ENCODE data around the gene CNTNAP2. TPM values are rescaled to one million over a fixed set of nuclear protein-coding genes. Genes with fewer than 3 reads are reported as not detected.
A peak's percentile ranks its signal among the peaks of the same experiment; 100 is the strongest.

The CNTNAP2 gene
- total RNA-seq, 2 experiments from 2014 or later = not detected

GRCh38 chr7:148084138-148084537 is 1967.5 kb downstream of the CNTNAP2 start:
- CTCF ChIA-PET = no interaction called here
- intact Hi-C loops (cut with micrococcal nuclease) = no loop called here
- Mint-ChIP-seq H3K27ac (no peak overlapping the region), H3K4me3 (no peak overlapping the region), H3K4me1 (ENCODE audit: low read depth) (no peaks in the 10 kb centered on the region), H3K27me3 (peaks cover 3% of the 10 kb centered on the region), H3K9me3 (no peaks in the 10 kb centered on the region), H3K36me3 (no peaks in the 10 kb centered on the region)
- DNase-seq = peak; percentile 24
- POLR2A ChIA-PET = no interaction called here

- Mint-ChIP-seq H3K27me3 (peaks cover 3% of the 10 kb centered on the region), H3K4me1 (ENCODE audit: low read depth) (no peaks in the 10 kb centered on the region), H3K9me3 (no peaks in the 10 kb centered on the region), H3K27ac (no peak overlapping the region), H3K36me3 (no peaks in the 10 kb centered on the region), H3K4me3 (no peak overlapping the region)
- no peak for DNase-seq
- ChIA-PET POLR2A (no interaction called here), CTCF (no interaction called here)
- intact Hi-C loops (cut with micrococcal nuclease) = no loop called here
These were observed 1975.3 kb downstream of the CNTNAP2 start for GRCh38 chr7:148091882-148092281.

GRCh38 chr7:148093375-148094166 is 1977.0 kb downstream of the CNTNAP2 start:
- no peak for DNase-seq
- Mint-ChIP-seq H3K9me3 (no peaks in the 10 kb centered on the region), H3K27me3 (no peaks in the 10 kb centered on the region), H3K36me3 (no peaks in the 10 kb centered on the region), H3K27ac (no peak overlapping the region), H3K4me1 (ENCODE audit: low read depth) (no peaks in the 10 kb centered on the region), H3K4me3 (no peak overlapping the region)
- ChIA-PET CTCF (interaction anchor here (0.6 kb wide), 1 partner anchor 147 kb away, joined by 3 read pairs; no protein-coding TSS in a partner anchor), POLR2A (no interaction called here)
- intact Hi-C loops (cut with micrococcal nuclease) = no loop called here

GRCh38 chr7:148095066-148095465 is 1978.5 kb downstream of the CNTNAP2 start:
- intact Hi-C loops (cut with micrococcal nuclease) = no loop called here
- Mint-ChIP-seq H3K4me3 (no peak overlapping the region), H3K27ac (no peak overlapping the region), H3K4me1 (ENCODE audit: low read depth) (no peaks in the 10 kb centered on the region), H3K27me3 (no peaks in the 10 kb centered on the region), H3K9me3 (no peaks in the 10 kb centered on the region), H3K36me3 (no peaks in the 10 kb centered on the region)
- DNase-seq = no peak
- ChIA-PET POLR2A (no interaction called here), CTCF (interaction anchor here (0.6 kb wide), 1 partner anchor 289 kb away, joined by 3 read pairs; no protein-coding TSS in a partner anchor)

DNA sequence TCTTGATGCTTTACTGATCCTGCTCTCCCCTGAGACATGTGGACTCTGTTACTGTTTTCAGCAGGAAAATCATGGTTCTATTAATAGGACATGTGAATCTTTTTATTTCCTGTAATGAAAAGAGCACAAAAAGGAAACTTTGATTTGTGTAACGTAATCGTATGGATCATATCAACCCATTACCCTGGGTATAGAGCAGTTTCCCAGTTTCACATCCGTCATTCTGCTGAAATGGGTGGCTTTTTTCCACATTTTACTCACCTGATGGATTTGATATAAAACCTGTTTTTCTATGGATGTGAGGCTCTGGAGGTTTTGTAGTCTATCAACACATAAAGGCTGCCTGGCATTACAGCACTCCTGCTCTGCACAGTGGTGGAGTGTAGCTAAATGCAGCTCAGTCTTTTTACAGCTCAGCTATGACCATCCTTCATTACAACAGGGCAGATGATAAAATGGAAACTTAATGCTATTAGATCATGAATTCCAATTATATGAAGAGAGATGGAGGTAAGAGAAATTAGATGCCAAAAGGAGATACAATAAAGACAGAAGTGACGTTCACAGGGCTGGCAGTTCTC is 1987.6 kb downstream of the CNTNAP2 start:
- CTCF ChIA-PET = no interaction called here
- DNase-seq = no peak

GRCh38 chr7:148104924-148105323 is 1988.3 kb downstream of the CNTNAP2 start:
- no peak overlapping the region for H3K4me3 Mint-ChIP-seq
- intact Hi-C loops (cut with micrococcal nuclease) = no loop called here
- ChIA-PET CTCF (no interaction called here), POLR2A (no interaction called here)
- H3K36me3 Mint-ChIP-seq = no peaks in the 10 kb centered on the region
- no peaks in the 10 kb centered on the region for H3K4me1 Mint-ChIP-seq (ENCODE audit: low read depth)
- peaks cover 1% of the 10 kb centered on the region for H3K27me3 Mint-ChIP-seq
- DNase-seq = no peak
- peaks cover 6% of the 10 kb centered on the region for H3K9me3 Mint-ChIP-seq
- H3K27ac Mint-ChIP-seq = no peak overlapping the region

More for the DNA sequence above, 1987.6 kb downstream of the CNTNAP2 start:
- Mint-ChIP-seq H3K4me3 (no peak overlapping the region), H3K4me1 (ENCODE audit: low read depth) (no peaks in the 10 kb centered on the region), H3K27me3 (peaks cover 1% of the 10 kb centered on the region), H3K9me3 (peaks cover 6% of the 10 kb centered on the region), H3K27ac (no peak overlapping the region), H3K36me3 (no peaks in the 10 kb centered on the region)
- intact Hi-C loops (cut with micrococcal nuclease) = no loop called here
- POLR2A ChIA-PET = no interaction called here

DNA sequence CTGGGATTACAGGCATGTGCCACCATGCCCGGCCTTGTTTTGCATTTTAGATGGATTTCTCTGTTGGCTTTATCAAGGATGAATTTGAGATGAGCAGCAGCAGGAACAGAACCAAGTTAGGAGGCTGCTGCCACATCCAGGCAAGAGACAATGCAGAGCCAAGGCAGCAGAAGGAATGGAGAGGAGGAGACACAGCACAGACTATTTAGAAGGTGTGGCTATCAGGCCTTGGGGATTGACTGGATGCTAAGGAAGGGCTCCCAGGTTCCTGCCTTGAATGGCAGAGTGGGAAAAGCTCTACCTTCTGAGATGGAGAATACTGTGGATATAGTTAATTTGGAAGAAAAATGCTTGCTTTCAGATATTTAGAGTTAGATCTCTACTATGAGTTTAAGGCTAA is 1989.3 kb downstream of the CNTNAP2 start:
- no peaks in the 10 kb centered on the region for H3K4me1 Mint-ChIP-seq (ENCODE audit: low read depth)
- ChIA-PET CTCF (no interaction called here), POLR2A (no interaction called here)
- no peak overlapping the region for H3K4me3 Mint-ChIP-seq
- intact Hi-C loops (cut with micrococcal nuclease) = no loop called here
- H3K36me3 Mint-ChIP-seq = no peaks in the 10 kb centered on the region
- peaks cover 6% of the 10 kb centered on the region for H3K9me3 Mint-ChIP-seq
- H3K27me3 Mint-ChIP-seq = peaks cover 1% of the 10 kb centered on the region
- H3K27ac Mint-ChIP-seq = no peak overlapping the region
- no peak for DNase-seq

DNA sequence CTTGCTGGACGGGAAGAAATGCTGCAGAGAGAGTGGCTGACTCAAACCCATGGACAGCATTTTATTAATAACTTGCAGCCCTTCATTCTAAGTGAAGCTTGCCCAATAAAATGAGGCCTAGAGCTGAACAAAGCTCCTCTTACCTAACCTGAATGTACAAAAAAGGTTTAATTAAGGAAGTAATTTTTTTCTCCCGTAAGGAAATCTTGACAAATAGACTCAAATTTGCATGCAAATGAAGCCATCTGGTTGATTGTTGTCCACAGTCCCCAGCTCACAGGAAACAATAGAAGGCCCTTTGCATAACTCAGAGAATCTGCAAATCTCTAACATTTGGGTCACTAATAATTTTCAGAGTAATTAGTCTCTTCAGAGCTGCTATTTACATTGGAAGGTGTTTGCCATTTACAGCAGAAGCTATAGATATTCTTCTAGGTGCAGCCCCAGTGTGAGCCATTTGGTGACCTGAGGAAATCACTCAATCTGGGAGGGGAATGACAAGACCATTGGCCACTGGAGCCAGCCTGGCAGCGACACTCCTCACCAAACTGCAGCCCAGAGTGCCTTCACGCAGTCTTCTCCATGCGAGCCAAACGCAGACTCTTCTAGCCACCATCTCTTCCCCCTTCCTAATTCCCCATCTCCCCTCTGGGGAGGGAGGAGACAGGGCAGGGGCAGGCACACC is 1991.0 kb downstream of the CNTNAP2 start:
- Mint-ChIP-seq H3K9me3 (no peaks in the 10 kb centered on the region), H3K4me3 (no peak overlapping the region), H3K36me3 (no peaks in the 10 kb centered on the region), H3K27ac (no peak overlapping the region), H3K4me1 (ENCODE audit: low read depth) (no peaks in the 10 kb centered on the region), H3K27me3 (peaks cover 1% of the 10 kb centered on the region)
- DNase-seq = no peak
- ChIA-PET CTCF (no interaction called here), POLR2A (no interaction called here)
- intact Hi-C loops (cut with micrococcal nuclease) = no loop called here

DNA sequence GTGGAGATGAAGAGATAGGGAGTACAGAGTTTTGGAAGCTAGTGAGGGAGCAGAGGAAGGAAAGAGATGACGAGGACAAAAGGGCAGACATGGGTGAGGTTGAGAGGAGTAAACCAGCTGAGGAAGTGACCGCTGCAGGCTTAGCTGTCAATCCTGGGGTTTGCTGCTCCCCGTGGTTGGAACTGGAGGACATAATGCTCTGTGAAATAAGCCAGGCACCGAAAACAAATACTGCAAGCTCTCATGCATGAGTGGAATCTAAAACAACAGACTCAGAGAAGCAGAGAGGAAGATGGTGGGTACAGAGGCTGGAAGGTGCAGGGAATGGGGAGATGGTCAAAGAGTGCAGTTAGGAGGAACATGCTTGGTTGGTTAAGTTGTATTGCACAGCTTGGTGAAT is 1991.8 kb downstream of the CNTNAP2 start:
- peaks cover 1% of the 10 kb centered on the region for H3K27me3 Mint-ChIP-seq
- H3K4me3 Mint-ChIP-seq = no peak overlapping the region
- intact Hi-C loops (cut with micrococcal nuclease) = no loop called here
- no peak for DNase-seq
- H3K9me3 Mint-ChIP-seq = no peaks in the 10 kb centered on the region
- CTCF ChIA-PET = no interaction called here
- POLR2A ChIA-PET = no interaction called here
- H3K27ac Mint-ChIP-seq = no peak overlapping the region
- no peaks in the 10 kb centered on the region for H3K36me3 Mint-ChIP-seq
- H3K4me1 Mint-ChIP-seq (ENCODE audit: low read depth) = no peaks in the 10 kb centered on the region

DNA sequence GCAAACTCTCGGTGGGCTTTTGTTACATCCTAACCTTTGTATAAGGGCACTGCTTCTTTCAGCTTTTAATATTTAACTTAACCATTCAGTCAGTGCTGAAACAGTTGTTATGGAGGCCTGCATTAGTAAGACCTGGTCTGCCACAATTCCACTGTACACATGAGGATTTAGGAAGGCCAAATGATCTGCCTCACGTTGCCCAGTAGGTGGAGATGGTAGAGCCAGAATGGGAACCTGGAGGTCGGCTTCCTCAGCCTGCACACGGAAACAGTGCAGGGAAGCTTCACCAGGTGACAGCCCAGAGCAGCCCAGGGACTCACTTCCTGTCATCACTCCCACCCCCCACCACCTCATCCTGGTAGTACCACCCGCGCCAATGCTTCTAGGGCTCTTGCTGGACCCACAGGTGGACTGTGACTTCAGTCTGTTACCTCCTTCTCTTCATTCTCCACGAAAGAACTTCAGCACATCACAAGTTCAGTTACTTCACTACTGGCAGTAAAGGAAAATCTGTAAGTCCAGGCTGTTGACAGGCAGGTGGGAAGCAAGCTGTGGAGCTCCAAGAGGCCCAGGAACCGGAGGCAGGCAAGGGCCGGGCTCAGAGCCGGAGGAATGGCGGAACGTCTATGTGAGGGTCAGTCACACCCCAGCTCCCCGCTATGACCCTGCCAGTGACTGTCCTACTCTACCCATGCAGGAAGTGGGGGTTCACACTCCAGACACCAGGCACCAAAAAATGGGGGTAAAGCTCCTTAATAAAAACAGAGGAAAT is 1993.7 kb downstream of the CNTNAP2 start:
- H3K9me3 Mint-ChIP-seq = no peaks in the 10 kb centered on the region
- H3K27me3 Mint-ChIP-seq = peaks cover 3% of the 10 kb centered on the region
- no peak overlapping the region for H3K27ac Mint-ChIP-seq
- no peak overlapping the region for H3K4me3 Mint-ChIP-seq
- H3K36me3 Mint-ChIP-seq = no peaks in the 10 kb centered on the region
- intact Hi-C loops (cut with micrococcal nuclease) = no loop called here
- POLR2A ChIA-PET = no interaction called here
- no peak for DNase-seq
- CTCF ChIA-PET = no interaction called here
- no peaks in the 10 kb centered on the region for H3K4me1 Mint-ChIP-seq (ENCODE audit: low read depth)

DNA sequence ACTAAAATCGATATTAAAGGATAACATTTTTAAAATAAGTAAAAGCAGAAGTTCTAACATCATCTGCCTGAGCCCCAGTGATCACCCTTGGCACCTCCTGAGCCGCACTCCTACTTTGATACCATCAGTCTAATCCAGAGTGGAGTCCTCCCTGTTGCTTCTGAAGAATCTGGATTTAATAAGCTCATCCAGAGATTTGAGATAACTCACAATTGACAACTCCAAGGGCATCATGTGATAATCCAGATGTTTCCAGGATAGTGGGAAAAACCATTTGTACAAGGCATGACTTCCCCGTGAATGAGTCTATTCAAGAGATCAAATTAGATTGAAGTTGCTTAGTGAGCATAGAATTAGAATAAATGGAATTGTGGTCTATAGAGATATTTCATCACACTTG is 1998.2 kb downstream of the CNTNAP2 start:
- Mint-ChIP-seq H3K27ac (no peak overlapping the region), H3K27me3 (peaks cover 4% of the 10 kb centered on the region), H3K9me3 (no peaks in the 10 kb centered on the region), H3K4me1 (ENCODE audit: low read depth) (no peaks in the 10 kb centered on the region), H3K4me3 (no peak overlapping the region), H3K36me3 (no peaks in the 10 kb centered on the region)
- intact Hi-C loops (cut with micrococcal nuclease) = no loop called here
- ChIA-PET CTCF (no interaction called here), POLR2A (no interaction called here)
- no peak for DNase-seq

DNA sequence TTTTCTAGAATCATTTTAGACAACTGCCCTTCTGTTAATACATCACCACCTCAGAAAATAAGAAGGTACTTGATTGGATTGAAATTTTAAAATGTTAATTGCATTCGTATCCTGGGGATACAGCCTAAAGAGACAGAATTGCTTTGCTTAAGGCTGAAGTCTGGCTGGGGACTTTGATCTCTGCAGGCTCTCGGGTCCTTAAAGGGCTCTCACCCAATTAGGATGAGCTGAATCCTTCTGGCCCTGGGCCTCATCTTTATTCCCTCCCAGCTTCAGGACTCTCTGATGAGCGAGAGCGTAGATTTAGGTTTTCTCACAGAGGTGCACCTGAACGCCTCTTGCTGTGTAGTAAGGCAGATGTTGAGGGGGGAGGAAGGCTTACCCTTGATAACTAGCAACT is 1998.7 kb downstream of the CNTNAP2 start:
- H3K36me3 Mint-ChIP-seq = no peaks in the 10 kb centered on the region
- ChIA-PET CTCF (no interaction called here), POLR2A (no interaction called here)
- no peaks in the 10 kb centered on the region for H3K4me1 Mint-ChIP-seq (ENCODE audit: low read depth)
- no peaks in the 10 kb centered on the region for H3K9me3 Mint-ChIP-seq
- no peak overlapping the region for H3K27ac Mint-ChIP-seq
- no peak overlapping the region for H3K4me3 Mint-ChIP-seq
- DNase-seq = no peak
- H3K27me3 Mint-ChIP-seq = peaks cover 4% of the 10 kb centered on the region
- intact Hi-C loops (cut with micrococcal nuclease) = no loop called here
